Measurements from ENCODE around the gene KRTAP10-7. TPM values are rescaled to one million over a fixed set of nuclear protein-coding genes. Genes with fewer than 3 reads are reported as not detected.
"Not testable (repeated sequence)": the region's sequence is repeated elsewhere in the genome, so short reads cannot be mapped to it uniquely, and the experiment has no call there.

KRTAP10-7 gene
- total RNA-seq, 1 experiment from 2014 or later, result not detected

DNA sequence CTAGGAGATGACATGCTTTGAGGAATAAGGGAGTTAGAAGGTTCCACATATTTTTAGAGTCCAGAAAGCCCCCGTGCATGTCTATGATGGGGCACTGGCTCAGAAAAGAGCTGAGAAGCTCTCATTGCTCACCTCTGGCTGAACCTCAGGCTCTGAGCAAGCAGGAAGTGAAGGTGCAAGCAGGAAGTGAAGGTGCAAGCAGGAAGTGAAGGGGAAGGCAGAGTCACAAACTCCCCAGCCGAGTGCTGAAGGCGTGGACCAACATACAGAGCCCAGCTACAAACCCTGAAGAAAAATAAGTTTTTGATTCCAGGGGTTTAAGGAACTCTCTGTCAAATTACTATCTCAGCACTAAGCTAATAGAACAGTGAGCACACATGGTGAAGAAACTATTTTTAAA is 18.5 kb downstream of the KRTAP10-7 start:
- Histone ChIP-seq H3K4me3 (ENCODE audit: insufficient read depth, low read depth, low read length) (no peak overlapping the region), H3K36me3 (replicated peaks; ENCODE audit: control insufficient read depth, insufficient read depth, low read length) (no peaks in the 10 kb centered on the region), H3K27me3 (ENCODE audit: control insufficient read depth, insufficient read depth, low read length) (no peaks in the 10 kb centered on the region)
- DNase-seq, result no peak

DNA sequence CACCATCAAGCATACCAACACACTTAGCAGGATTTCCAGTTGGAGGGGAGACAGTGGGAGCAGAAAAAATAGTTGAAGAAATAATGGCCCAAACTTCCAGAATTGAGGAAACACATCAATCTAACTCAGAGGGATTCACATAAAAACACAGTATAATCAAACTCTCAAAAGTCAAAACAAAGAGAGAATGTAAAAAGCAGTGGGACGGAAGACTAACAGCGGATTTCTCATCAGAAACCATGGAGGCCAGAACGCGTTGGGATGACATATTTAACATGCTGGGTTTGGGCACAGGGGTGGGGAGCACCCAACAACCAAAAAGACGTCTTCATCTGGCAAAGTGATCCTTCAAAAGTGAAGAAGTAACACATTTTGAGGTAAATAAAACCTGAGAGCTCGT is 19.5 kb downstream of the KRTAP10-7 start:
- no peak for DNase-seq
- Histone ChIP-seq H3K4me3 (ENCODE audit: insufficient read depth, low read depth, low read length) (no peak overlapping the region), H3K27me3 (ENCODE audit: control insufficient read depth, insufficient read depth, low read length) (no peaks in the 10 kb centered on the region), H3K36me3 (replicated peaks; ENCODE audit: control insufficient read depth, insufficient read depth, low read length) (no peaks in the 10 kb centered on the region)

DNA sequence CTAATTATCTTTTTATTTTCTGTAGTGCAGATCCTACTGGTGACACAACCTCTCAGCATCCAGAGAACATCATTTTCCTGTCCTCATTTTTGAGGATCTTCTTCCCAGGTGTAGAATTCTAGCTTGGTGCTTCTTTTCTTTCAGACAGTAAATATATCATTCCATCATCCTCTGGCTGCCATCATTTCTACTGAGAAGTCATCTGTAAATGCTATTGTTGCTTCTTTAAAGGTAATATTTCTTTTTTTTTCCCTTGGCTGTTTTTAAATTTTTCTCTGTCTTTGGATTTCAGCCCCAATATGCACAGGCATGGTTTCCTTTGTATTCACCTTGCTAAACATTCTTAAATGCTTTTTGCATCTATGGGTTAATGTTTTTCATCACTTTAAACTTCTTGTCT is 23.2 kb downstream of the KRTAP10-7 start:
- DNase-seq, result no peak
- Histone ChIP-seq H3K27me3 (ENCODE audit: control insufficient read depth, insufficient read depth, low read length) (no peaks in the 10 kb centered on the region), H3K4me3 (ENCODE audit: insufficient read depth, low read depth, low read length) (no peak overlapping the region), H3K36me3 (replicated peaks; ENCODE audit: control insufficient read depth, insufficient read depth, low read length) (no peaks in the 10 kb centered on the region)

DNA sequence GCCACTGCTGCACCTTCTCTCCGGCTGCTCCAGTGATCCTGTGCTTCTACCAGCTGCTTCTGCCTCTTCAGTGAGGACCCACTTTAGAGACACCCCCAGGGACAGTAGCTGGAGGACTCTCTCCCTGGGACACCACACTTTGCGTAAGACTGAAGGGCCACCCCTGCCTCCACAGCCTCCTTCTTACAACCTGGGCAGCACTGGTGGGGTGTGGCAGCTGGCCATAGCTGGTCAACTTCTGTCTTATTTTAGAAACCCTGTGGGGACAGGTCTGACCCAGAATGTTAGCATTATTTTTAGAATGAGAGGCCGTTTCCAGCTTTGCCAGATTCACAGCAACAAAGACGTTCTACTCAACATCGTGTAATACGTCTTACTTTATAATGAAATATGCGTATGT is 25.4 kb downstream of the KRTAP10-7 start:
- no peak for DNase-seq
- H3K4me3 ChIP-seq (ENCODE audit: insufficient read depth, low read depth, low read length), result no peak overlapping the region
- H3K27me3 ChIP-seq (ENCODE audit: control insufficient read depth, insufficient read depth, low read length), result no peaks in the 10 kb centered on the region
- no peaks in the 10 kb centered on the region for H3K36me3 ChIP-seq (replicated peaks; ENCODE audit: control insufficient read depth, insufficient read depth, low read length)

DNA sequence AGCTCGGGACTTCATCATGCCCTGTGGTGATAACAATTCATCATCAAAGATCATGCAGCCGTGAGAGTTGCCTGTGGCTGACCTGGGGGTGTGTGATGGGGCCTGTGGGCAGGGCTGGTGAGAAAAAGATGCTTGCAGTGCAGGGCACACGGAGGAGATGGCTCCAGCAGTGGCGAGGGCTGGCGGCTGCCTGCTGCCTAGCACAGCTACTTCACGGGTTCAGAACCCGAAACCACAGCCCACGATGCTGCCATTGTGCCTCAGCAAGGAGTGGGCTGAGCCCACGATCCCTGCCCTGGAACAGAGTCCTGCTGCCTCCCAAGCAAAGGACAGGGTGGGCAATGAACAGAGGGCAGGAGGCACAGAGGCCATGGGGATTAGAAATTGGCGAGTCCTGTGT is 25.9 kb downstream of the KRTAP10-7 start:
- no peak for DNase-seq
- Histone ChIP-seq H3K4me3 (ENCODE audit: insufficient read depth, low read depth, low read length) (no peak overlapping the region), H3K27me3 (ENCODE audit: control insufficient read depth, insufficient read depth, low read length) (no peaks in the 10 kb centered on the region), H3K36me3 (replicated peaks; ENCODE audit: control insufficient read depth, insufficient read depth, low read length) (no peaks in the 10 kb centered on the region)

DNA sequence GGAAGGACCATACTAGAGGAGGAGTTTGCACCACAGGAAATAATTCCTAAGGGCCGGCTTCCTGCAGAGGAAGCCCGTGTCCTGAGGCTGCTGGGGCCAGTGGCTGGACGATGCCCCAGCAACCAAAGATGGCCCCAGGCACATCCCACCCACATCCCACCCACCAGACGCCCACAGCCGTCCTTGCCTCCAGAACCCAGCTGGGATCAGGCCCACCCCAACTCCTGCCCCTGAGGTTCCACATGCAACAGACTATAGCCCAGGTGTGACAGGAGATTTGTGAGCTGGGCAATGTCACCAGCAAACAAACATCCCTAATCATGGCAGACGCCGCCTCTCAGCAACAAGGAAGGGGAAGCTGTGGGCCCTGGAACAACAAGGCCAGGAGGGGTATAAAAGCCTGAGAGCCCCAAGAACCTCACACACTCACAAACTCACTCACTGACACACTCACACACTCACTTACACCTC is 26.3 kb downstream of the KRTAP10-7 start, which contains the start of gene KRTAP10-9:
TSS of gene KRTAP10-9 (plus strand) at position 421 of the 471 bp plus-strand sequence. CDS start 79 bp downstream, outside the sequence.
- Histone ChIP-seq H3K36me3 (replicated peaks; ENCODE audit: control insufficient read depth, insufficient read depth, low read length) (no peaks in the 10 kb centered on the region), H3K27me3 (ENCODE audit: control insufficient read depth, insufficient read depth, low read length) (no peaks in the 10 kb centered on the region), H3K4me3 (ENCODE audit: insufficient read depth, low read depth, low read length) (no peak within 1 kb of the TSS)
- DNase-seq, result peak; percentile 30

DNA sequence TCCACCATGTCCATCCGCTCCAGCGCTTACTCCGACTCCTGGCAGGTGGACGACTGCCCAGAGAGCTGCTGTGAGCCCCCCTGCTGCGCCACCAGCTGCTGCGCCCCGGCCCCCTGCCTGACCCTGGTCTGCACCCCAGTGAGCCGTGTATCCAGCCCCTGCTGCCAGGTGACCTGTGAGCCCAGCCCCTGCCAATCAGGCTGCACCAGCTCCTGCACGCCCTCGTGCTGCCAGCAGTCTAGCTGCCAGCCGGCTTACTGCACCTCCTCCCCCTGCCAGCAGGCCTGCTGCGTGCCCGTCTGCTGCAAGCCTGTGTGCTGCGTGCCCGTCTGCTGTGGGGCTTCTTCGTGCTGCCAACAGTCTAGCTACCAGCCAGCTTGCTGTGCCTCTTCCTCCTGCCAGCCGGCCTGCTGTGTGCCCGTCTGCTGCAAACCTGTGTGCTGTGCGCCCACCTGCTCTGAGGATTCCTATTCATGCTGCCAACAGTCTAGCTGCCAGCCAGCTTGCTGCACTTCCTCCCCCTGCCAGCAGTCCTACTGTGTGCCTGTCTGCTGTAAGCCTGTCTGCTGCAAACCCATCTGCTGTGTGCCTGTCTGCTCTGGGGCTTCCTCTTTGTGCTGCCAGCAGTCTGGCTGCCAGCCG is 26.9 kb downstream of the KRTAP10-7 start:
- DNase-seq; H3K4me3 ChIP-seq (ENCODE audit: insufficient read depth, low read depth, low read length): not testable (repeated sequence)

DNA sequence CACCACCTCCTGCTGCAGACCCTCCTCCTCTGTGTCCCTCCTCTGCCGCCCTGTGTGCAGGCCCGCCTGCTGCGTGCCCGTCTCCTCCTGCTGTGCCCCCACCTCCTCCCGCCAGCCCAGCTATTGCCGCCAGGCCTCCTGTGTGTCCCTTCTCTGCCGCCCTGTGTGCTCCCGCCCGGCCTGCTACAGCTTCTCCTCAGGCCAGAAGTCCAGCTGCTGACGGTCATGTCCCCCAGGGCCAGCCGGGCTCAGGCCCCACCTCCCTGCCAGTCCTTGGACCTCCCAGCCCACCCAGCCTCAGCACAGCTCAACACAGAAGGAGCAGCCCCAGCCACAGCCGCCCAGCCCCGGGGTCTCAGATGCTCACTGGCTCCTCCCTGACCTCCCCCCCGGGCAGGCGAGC is 27.4 kb downstream of the KRTAP10-7 start:
- DNase-seq; H3K27me3 ChIP-seq (ENCODE audit: control insufficient read depth, insufficient read depth, low read length); H3K4me3 ChIP-seq (ENCODE audit: insufficient read depth, low read depth, low read length); H3K36me3 ChIP-seq (replicated peaks; ENCODE audit: control insufficient read depth, insufficient read depth, low read length): not testable (repeated sequence)

More for the DNA sequence above, 26.9 kb downstream of the KRTAP10-7 start:
- H3K27me3 ChIP-seq (ENCODE audit: control insufficient read depth, insufficient read depth, low read length); H3K36me3 ChIP-seq (replicated peaks; ENCODE audit: control insufficient read depth, insufficient read depth, low read length): not testable (repeated sequence)

DNA sequence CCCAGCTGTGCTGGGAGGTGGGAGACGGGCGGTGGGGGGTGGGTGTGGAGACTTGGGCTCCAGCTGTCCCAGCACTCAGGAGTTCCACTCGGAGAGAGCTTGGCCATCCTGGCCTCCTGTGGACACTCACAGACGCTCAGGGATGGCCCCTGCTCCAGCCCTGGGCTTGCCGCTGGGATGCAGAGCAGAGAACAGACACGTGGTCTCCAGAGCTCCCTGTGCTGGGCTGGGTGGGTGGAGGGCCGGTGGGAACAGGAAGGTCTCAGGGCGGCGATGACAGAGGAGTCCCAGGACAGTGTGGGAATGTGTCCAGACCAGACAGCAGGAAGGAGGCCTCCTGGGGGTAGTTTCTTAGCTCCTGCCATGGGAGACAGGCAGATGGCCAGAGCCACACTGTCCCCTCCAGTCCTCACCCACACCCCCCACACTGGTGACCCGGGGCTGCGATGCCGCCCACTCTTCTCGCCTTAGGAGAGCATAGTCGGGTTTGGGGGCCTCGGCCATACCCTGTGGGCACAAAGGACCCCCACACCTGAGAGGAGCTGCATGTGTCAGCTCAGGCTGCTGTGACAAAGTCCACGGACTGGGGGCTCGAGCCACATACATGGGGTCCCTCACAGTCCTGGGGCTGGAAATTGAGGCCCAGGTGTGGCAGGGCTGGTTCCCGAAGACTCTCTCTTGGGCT is 28.5 kb downstream of the KRTAP10-7 start:
- Histone ChIP-seq H3K27me3 (ENCODE audit: control insufficient read depth, insufficient read depth, low read length) (no peaks in the 10 kb centered on the region), H3K4me3 (ENCODE audit: insufficient read depth, low read depth, low read length) (no peak overlapping the region), H3K36me3 (replicated peaks; ENCODE audit: control insufficient read depth, insufficient read depth, low read length) (no peaks in the 10 kb centered on the region)
- DNase-seq, result peak; percentile 26

DNA sequence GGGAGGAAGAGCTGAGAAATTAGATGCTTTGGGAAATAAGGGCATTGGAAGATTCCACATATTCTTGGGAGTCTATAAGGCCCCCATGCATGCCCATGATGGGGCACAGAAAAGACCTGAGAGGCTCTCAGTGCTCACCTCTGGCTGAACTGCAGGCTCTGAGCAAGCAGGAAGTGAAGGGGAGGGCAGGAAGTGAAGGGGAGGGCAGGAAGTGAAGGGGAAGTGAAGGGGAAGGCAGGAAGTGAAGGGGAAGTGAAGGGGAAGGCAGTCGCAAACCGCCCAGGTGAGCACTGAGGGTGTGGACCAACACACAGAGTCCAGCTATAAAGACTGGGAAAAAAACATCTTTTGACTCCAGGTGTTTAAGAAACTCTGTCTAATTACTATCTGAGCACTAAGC is 30.0 kb downstream of the KRTAP10-7 start:
- H3K36me3 ChIP-seq (replicated peaks; ENCODE audit: control insufficient read depth, insufficient read depth, low read length), result no peaks in the 10 kb centered on the region
- no peaks in the 10 kb centered on the region for H3K27me3 ChIP-seq (ENCODE audit: control insufficient read depth, insufficient read depth, low read length)
- DNase-seq, result no peak
- no peak overlapping the region for H3K4me3 ChIP-seq (ENCODE audit: insufficient read depth, low read depth, low read length)

DNA sequence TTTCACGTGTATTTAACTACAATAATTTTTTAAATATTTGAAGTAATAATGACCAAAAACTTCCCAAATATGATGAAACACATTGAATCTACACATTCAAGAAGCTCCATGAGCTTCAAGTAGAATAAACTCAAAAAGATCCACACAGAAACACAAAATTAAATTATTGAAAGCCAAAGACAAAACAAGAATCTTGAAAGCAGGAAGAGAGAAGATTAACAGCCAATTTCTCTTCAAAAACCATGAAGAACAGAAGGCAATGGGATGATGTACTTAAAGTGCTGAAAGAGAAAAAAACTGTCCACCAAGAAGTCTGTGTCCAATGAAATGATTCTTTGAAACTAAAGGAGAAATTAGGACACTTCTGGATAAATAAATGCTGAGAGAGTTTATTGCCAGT is 31.7 kb downstream of the KRTAP10-7 start:
- no peak overlapping the region for H3K4me3 ChIP-seq (ENCODE audit: insufficient read depth, low read depth, low read length)
- no peaks in the 10 kb centered on the region for H3K27me3 ChIP-seq (ENCODE audit: control insufficient read depth, insufficient read depth, low read length)
- DNase-seq, result no peak
- no peaks in the 10 kb centered on the region for H3K36me3 ChIP-seq (replicated peaks; ENCODE audit: control insufficient read depth, insufficient read depth, low read length)

DNA sequence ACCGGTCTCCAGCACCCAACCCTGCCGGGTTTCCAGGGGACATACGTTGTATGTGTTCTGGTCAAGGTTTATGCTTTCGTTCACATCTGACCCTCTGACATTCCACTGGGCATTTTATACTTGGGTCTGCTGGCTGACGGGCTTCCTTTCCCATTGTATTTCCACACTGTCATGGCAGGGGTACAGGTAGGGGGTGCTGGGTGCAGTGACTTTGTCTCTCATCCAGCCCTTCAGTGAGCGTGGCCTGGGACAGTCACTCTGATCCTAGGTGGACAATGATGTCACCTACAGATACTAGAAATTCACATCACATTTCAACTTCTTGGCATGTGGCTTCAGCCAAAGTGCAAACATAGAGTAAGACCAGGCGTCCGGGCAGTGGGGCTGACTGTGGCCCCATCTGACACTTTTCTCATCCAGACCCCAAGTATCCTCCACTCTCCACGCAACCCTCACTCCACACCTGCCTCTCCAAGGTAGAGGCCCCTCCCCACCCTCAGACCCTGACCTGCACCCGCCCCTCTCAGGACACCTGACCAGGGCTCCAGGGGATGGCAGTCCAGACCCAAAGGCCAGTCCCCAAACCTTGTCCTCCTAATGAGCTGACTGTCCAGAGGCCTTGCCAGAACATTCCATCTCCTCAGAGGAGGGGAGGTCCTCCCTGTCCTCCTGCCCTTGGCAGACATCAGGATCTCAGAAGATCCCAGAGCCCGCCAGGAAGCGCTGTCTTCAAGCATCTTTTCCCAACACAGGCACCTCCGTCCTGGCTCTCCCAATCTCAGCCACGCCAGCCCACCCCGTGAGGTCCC is 36.0 kb downstream of the KRTAP10-7 start:
- Histone ChIP-seq H3K36me3 (replicated peaks; ENCODE audit: control insufficient read depth, insufficient read depth, low read length) (no peaks in the 10 kb centered on the region), H3K27me3 (ENCODE audit: control insufficient read depth, insufficient read depth, low read length) (no peaks in the 10 kb centered on the region), H3K4me3 (ENCODE audit: insufficient read depth, low read depth, low read length) (no peak overlapping the region)
- DNase-seq, result no peak

DNA sequence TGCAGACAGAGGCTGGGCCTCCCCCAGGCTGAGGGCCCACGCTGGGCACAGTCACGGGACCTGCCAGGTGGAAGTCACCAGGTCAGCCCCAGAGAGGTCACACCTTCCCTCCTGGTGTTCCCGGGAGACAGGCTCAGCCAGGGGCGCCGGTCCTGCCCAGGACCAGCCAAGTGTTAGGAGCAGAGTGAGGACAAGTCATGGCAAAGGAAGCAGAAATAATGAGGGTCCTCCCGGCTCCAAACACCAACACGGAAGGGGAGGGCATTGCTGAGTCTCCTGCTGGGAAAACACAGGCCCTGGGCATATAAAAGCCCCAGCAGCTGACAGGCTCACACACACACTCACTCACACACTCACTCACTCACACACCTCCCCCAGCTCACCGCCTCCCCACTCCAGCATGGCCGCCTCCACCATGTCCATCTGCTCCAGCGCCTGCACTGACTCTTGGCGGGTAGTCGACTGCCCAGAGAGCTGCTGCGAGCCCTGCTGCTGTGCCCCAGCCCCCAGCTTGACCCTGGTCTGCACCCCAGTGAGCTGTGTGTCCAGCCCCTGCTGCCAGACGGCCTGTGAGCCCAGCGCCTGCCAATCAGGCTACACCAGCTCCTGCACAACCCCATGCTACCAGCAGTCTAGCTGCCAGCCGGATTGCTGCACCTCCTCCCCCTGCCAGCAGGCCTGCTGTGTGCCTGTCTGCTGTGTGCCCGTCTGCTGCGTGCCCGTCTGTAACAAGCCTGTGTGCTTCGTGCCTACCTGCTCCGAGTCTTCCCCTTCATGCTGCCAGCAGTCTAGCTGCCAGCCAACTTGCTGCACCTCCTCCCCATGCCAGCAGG is 36.8 kb downstream of the KRTAP10-7 start, which contains the start of gene KRTAP10-10:
TSS of gene KRTAP10-10 (plus strand) at position 339 of the 833 bp plus-strand sequence. CDS start at position 401, 62 bp downstream.
- H3K4me3 ChIP-seq (ENCODE audit: insufficient read depth, low read depth, low read length), result no peak within 1 kb of the TSS
- H3K27me3 ChIP-seq (ENCODE audit: control insufficient read depth, insufficient read depth, low read length), result no peaks in the 10 kb centered on the region
- H3K36me3 ChIP-seq (replicated peaks; ENCODE audit: control insufficient read depth, insufficient read depth, low read length), result no peaks in the 10 kb centered on the region
- DNase-seq, result no peak

DNA sequence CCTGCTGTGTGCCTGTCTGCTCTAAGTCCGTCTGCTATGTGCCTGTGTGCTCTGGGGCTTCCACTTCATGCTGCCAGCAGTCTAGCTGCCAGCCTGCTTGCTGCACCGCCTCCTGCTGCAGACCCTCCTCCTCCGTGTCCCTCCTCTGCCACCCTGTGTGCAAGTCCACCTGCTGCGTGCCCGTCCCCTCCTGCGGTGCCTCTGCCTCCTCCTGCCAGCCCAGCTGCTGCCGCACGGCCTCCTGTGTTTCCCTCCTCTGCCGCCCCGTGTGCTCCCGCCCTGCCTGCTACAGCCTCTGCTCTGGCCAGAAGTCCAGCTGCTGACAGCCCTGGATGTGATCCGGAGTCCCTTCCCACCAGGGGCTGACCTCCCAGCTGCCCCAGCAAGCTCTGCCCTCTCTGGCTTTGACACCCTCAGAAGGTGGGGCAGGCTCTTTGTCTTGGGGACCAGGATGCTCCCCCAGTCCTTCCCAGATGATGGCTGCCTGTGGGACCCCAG is 37.5 kb downstream of the KRTAP10-7 start:
- H3K27me3 ChIP-seq (ENCODE audit: control insufficient read depth, insufficient read depth, low read length); DNase-seq; H3K4me3 ChIP-seq (ENCODE audit: insufficient read depth, low read depth, low read length); H3K36me3 ChIP-seq (replicated peaks; ENCODE audit: control insufficient read depth, insufficient read depth, low read length): not testable (repeated sequence)

All from H7 (cell line).